ENCODE measurements around the gene VPS9D1.

The VPS9D1 gene

DNA sequence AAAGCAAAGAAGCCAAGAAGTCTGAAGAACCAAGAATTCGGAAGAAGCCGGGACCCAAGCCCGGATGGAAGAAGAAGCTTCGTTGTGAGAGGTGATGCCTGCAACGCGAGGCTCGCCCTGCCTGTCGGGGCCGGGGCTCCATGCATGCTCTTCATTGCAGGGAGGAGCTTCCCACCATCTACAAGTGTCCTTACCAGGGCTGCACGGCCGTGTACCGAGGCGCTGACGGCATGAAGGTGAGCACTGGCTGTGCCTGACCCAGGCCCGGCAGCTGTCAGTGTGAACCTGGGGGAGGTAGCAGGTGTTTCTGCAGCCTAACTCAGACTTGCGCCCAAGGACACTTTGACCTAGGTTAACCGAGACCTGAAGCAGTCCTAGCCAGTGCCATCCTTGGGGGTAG is 12.6 kb upstream of the VPS9D1 start:
- DNase-seq (ENCODE audit: low read depth in 2 of 2): no peak

- no peak for DNase-seq (ENCODE audit: low read depth in 2 of 2)
Observed at GRCh38 chr16:89732918-89733242, 12.2 kb upstream of the VPS9D1 start.

DNA sequence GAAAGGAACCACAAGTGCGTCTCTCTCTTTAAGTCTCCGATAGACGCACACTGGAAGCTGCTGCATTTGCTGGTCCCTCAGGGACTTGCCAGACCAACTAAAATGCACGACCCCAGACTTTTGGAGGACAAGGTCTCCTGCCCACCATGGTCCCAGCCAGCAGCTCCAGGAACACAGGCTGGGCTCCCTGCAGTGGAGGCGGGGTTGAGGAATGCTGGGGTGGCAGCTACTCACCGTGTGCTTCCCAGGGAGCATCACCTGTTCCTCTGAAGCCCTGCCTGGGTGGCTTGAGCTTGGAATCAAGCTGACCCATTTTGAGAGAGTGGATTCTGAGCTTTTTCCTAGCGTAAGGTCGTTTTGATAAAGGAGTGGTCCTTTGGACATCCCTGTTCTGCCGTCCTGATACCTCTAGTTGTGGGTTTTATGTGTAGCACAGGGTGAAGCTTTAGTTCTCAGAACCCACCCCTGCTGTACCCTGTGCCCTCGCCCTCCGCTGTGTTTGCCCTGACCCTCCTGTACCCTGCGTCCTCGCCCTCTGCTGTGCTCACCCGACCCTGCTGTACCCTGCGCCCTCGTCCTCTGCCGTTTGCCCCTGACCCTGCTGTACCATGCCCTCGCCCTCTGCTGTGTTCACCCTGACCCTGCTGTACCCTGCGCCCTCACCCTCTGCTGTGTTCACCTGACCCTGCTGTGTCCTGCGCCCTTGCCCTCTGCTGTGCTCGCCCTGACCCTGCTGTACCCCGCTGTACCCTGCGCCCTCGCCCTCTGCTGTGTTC is 11.6 kb upstream of the VPS9D1 start:
- no peak for DNase-seq (ENCODE audit: low read depth in 2 of 2)

DNA sequence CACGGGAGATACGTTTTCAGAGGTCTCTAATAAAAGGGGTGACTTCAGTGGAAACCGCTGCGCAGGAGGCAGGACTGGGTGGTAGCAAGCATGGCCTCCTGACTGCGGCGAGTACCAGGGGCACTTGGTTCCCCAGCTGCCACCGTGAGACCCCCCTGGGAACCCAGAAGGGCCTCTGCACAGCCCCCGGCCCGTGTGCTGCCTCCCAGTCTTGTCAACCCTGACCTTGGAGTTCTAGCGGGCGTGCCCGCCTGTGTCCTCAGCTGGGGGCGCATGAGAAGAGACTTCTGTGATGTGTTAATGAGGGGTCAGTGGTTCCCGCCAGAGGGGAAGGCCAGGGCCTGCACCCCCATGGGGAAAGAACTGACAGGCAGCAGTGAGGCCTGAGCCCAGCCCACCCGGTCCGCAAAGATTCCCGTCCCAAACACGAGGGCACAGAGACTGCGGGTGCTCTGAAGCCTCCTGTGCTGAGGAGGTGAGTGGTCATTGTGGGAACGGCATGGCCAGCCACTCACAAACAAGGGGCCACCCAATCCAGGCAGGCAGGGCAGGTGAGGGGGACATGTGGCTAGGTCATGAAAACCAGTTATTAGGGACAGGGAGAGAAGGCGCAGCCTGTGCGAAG is 10.0 kb upstream of the VPS9D1 start:
- DNase-seq (ENCODE audit: low read depth in 2 of 2): no peak

- no peak for DNase-seq (ENCODE audit: low read depth in 2 of 2)
Observed at GRCh38 chr16:89729863-89730593, 9.3 kb upstream of the VPS9D1 start.

GRCh38 chr16:89729293-89729692 is 8.6 kb upstream of the VPS9D1 start:
- DNase-seq (ENCODE audit: low read depth in 2 of 2): no peak

DNA sequence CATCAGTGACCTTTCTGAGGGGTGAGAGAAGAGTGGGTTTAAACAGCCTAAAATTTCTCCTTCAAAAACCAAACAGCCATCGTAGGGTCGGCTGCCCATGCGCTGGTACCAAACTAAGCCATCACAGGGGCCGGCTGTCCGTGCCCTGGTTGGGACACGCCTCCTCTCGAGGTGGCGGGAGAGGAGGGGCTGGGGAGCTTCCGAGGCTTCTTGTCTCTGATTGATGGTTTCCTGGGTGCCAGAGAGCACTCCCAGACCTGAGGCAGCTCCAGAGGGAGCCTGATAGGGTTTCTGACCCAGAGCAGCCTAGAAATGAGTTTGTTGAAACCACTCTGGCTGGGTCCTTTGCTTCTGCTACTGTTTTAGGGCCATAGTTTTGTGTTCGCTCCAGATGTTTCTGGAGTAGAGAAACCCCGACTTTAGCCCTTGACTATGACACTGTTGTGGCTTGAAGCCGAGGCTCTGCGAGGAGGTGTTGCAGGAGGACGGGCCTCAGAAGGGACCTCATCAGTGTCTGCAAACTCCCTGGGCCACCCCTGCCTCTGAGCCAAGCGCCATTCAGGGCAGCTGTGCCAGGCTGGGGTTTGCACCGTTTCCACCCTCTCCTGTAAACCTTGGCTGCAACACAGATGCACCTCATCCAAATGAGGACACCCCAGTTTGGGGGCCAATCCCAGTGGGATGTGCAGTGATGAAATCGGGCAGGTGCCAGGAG is 6.9 kb upstream of the VPS9D1 start:
- no peak for DNase-seq (ENCODE audit: low read depth in 2 of 2)

DNA sequence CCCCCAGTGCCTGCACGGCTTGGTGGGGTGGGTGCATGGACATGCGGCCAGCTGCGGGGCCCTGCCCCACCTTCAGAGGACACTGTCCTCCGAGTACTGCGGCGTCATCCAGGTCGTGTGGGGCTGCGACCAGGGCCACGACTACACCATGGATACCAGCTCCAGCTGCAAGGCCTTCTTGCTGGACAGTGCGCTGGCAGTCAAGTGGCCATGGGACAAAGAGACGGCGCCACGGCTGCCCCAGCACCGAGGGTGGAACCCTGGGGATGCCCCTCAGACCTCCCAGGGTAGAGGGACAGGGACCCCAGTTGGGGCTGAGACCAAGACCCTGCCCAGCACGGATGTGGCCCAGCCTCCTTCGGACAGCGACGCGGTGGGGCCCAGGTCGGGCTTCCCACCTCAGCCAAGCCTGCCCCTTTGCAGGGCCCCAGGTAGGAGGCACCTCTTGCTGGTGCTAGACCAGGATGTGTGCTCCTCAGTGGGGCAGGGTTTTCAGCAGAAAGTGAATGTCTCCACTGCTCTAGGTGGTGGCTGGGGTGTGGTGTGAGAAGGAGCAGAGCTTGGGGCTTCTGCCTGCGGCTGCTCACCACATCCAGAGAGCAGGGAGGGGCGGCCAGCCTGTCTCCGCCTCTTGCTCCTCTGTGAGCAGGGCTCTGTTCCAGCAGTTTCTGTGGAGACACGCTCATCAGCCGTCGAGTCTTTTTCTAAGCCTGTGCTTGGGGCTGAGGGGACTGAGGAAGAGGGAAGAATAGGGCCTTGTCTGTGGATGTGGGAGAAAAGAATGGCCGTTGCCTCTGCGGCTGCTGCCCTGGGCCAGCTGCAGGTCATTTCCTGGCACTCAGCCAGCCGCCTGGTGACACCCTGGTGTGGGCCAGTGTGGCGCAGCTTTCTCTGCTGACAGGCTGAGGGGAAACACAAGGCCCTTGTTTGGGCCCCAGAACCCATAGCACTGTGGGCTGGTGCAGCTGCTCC is 2.9 kb upstream of the VPS9D1 start:
- peak in 1 of 2 experiments; percentile 58 for DNase-seq (ENCODE audit: low read depth in 2 of 2)

GRCh38 chr16:89722392-89723278 is 1.9 kb upstream of the VPS9D1 start:
- peak in 1 of 2 experiments; percentile 55 for DNase-seq (ENCODE audit: low read depth in 2 of 2)

GRCh38 chr16:89721546-89722391 is 1.1 kb upstream of the VPS9D1 start:
- peak; percentile 68 to 72 for DNase-seq (ENCODE audit: low read depth in 2 of 2)

DNA sequence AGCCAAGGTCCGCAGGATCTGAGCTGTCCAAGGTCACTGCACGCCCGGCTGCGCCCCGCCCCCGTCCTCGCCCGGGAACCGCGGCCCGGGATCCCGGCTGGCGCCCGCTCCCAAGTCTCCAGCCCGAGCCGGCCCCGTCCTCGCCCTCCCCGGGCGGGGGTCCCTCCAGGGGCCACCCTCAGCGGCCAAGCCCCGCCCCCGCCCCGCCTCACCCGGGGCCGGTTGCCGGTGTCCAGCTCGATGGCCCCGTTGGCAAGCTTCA is 216 bp downstream of the VPS9D1 start:
- DNase-seq (ENCODE audit: low read depth in 2 of 2): no peak

DNA sequence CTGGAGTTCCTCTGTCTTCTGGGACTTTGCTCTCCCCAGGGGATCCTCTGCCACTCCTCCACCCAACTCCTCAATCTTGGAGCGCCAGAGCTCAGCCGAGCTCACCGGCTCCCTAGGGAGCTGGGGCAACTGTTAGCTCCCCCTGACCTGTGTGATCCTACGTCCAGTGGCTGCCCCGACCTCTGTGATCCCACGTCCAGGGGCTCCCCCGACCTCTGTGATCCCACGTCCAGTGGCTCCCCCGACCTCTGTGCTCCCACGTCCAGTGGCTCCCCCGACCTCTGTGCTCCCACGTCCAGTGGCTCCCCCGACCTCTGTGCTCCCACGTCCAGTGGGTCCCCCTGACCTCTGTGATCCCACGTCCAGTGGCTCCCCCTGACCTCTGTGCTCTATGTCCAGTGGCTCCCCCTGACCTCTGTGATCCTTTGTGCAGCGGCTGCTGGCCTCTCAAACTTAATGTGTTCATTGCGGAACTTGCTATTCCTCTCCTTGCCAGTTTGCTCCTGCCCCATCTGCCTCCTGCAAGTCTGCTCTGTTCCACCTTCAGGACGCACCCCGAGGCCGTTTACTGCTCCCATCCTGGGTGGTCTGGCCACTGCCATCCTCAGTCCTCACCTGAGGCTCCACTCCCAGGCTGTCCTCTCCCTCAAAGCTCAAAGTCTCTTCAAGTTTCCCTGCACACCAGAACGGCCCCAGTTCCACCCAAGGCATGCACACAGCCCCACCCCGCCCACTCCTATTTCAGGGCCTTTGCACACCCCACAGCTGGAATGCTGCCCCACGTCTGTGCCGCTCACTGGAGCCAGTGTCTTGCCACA is 2.8 kb downstream of the VPS9D1 start:
- no peak for DNase-seq (ENCODE audit: low read depth in 2 of 2)

GRCh38 chr16:89716916-89717687 is 3.6 kb downstream of the VPS9D1 start:
- DNase-seq (ENCODE audit: low read depth in 2 of 2): no peak

DNA sequence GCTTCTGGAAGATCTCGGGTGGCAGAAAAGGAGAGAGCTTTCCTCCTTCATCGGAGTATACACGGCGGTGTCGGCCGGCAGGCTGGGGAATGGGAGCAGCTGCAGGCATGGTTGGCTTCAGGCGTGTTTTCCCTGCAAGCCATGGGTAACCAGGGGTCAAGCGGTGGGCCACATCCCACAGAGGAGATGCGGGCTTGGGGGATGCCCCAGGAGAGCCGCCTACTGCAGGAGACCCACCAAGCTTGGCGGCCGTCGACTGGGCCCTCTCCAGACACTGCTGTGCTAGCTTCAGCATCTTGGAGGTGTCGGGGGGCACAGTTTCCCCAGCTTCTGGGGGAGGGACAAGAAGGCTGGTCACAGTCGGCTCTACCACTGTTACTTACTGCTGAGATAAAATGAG is 4.2 kb downstream of the VPS9D1 start:
- no peak for DNase-seq (ENCODE audit: low read depth in 2 of 2)

DNA sequence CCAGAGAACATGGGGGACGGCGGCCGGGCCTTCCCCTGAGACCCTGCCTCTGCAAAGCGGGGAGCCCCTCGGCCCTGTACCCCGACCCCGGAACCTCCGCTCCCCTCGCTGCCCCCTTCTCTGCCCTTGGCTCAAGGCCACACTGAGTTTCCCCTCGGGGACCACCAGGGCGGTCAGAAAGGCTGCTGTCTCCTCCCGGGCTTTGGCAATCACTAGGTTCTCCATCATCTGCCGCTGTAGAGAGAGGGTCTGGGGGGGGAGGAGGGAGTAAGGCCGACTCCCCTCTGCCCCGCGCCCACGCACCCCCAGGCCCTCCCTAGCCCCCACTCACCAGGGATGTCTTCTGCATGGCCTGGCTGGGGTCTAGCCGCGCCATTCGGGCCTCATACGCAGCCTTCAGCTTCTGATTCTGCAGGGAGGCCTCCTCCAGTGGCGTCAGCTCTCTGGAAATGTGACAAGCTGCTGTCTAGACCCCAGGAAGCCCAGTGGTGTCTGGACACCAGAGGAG is 8.4 kb downstream of the VPS9D1 start:
- DNase-seq (ENCODE audit: low read depth in 2 of 2): no peak

DNA sequence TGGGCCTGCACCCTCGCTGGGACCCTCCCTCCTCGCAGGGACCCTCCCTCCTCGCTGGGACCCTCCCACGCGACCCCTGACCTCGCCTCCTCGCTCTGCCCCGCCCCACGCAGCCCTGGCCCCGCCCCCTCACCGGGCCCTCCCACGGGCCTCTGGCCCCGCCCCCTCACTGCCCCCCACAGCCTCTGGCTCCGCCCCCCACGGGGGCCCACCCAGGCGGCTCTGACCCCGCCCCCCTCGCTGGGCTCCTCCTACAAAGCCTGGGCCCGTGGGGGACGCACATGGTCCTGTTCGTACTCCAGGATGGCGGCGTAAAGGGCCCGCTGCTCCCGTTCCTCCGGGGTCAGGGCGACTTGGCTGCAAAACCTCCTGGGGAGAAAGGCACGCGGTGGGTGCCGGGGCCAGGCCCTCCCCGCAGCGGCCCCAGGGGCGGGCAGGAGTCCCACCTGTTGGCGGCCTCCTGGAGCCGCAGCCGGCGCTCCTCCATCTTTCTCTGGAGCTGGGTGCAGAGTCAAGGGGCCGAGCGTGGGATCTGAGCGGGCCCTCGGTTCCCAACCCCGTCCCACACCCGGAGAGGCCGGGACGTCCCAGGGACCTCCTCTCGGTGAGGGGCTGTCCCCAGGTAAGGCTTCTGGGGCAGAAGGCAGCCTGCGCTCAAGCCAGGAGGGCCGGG is 9.0 kb downstream of the VPS9D1 start:
- DNase-seq (ENCODE audit: low read depth in 2 of 2): peak in 1 of 2 experiments; percentile 67

All from stimulated activated CD4-positive, alpha-beta T cell treated with anti-CD3 and anti-CD28 coated beads, Interleukin-12 subunit alpha, Interleukin-12 subunit beta, amount 100 ng/mL, for 24 hours (primary cell).